PFSK-1 (cell line): ENCODE measurements around the gene CDKN2B. TPM values are rescaled to one million over a fixed set of nuclear protein-coding genes. Genes with fewer than 3 reads are reported as not detected.
A peak's percentile ranks its signal among the peaks of the same experiment; 100 is the strongest.

Source experiments
- FOXP2 ChIP-seq: optimal IDR thresholded peaks from 2 replicates; pipeline ENCODE3; 2011; ENCODE audit warnings: borderline replicate concordance, control low read depth, inconsistent platforms; ENCODE audit not compliant: insufficient read depth; ENCODE audit errors: extremely low read length, extremely low read depth
- POLR2AphosphoS5 ChIP-seq: IDR thresholded peaks from 2 replicates; pipeline ENCODE4 v1.6.1; 2012; ENCODE audit warnings: low read depth, mild to moderate bottlenecking, control low read depth, low read length, moderate library complexity
- REST ChIP-seq, 2 experiments: IDR thresholded peaks; 2 replicates each; pipeline versions ENCODE4 v1.6.1 to v1.8.0; 2011 to 2012; ENCODE audit warnings: low read depth in 2 of 2, low read length in 2 of 2, control low read depth in 1 of 2, inconsistent platforms in 1 of 2, mild to moderate bottlenecking in 1 of 2, moderate library complexity in 1 of 2; ENCODE audit not compliant: insufficient read depth in 1 of 2
- SIN3A ChIP-seq: IDR thresholded peaks from 2 replicates; pipeline ENCODE4 v1.6.1; 2012; ENCODE audit warnings: mild to moderate bottlenecking, low read length, moderate library complexity, borderline replicate concordance; ENCODE audit not compliant: insufficient read depth
- TAF1 ChIP-seq: IDR thresholded peaks from 2 replicates; pipeline ENCODE4 v1.6.1; 2012; ENCODE audit warnings: low read length, control low read depth, borderline replicate concordance; ENCODE audit not compliant: insufficient read depth
- polyA plus RNA-seq: library from polyadenylated mRNA; unstranded; fragments of >200 nt; gene quantifications from one replicate; pipeline ENCODE4 v1.2.1, GENCODE V29; 2012; ENCODE audit warnings: low read depth, missing spikeins; ENCODE audit not compliant: insufficient read length

Gene CDKN2B, protein sequence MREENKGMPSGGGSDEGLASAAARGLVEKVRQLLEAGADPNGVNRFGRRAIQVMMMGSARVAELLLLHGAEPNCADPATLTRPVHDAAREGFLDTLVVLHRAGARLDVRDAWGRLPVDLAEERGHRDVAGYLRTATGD
- 53.0 TPM for polyA plus RNA-seq

GRCh38 chr9:22008717-22009505 lies at the start of gene CDKN2B:
Gene CDKN2B (minus strand): TSS chr9:22009305. CDS start chr9:22008953, 352 bp downstream.
- TF ChIP-seq FOXP2 (peak; percentile 71), REST (IDR thresholded peaks at IDR 0.05; ENCODE audit: insufficient read depth in 1 of 2, low read depth in 2 of 2, low read length in 2 of 2) (peak; percentile 58; a peak in 2 of 4 replicates), SIN3A (peak; percentile 92), TAF1 (peak; percentile 88; the same call in 1 of the 2 replicates), POLR2AphosphoS5 (peak; percentile 87)

DNA sequence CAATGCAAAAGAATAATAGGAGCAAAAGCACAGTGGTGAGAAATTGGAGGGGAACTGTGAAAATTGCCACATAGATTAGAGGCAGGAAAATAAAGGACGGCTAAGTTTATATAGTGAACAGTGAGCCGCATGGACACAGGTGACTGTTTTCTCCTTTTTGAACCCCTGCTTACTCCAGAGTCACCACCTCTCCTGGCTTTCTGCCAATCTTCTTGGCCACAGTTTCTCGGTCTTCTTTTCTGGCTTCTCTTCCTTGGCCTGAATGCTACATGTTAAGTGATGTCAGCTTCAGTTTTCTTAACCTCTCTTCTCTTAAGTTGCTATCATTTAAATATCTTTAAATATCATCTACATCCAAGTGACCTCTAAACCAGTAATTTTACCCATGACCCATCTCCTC lies 47.3 kb upstream of the CDKN2B start:
- no peak for TF ChIP-seq REST (IDR thresholded peaks at IDR 0.05; ENCODE audit: insufficient read depth in 1 of 2, low read depth in 2 of 2, low read length in 2 of 2)
- no peak for TF ChIP-seq SIN3A
- no peak for TF ChIP-seq TAF1
- TF ChIP-seq POLR2AphosphoS5 = no peak
- TF ChIP-seq FOXP2 = no peak

- no peak for TF ChIP-seq FOXP2
- no peak for TF ChIP-seq TAF1
- TF ChIP-seq SIN3A = no peak
- TF ChIP-seq REST (IDR thresholded peaks at IDR 0.05; ENCODE audit: insufficient read depth in 1 of 2, low read depth in 2 of 2, low read length in 2 of 2) = no peak
- TF ChIP-seq POLR2AphosphoS5 = no peak
Measured at GRCh38 chr9:22055090-22055489, 46.0 kb upstream of the CDKN2B start.

- TF ChIP-seq REST (IDR thresholded peaks at IDR 0.05; ENCODE audit: insufficient read depth in 1 of 2, low read depth in 2 of 2, low read length in 2 of 2) (no peak), TAF1 (no peak), FOXP2 (no peak)
Measured at GRCh38 chr9:22054529-22054928, 45.4 kb upstream of the CDKN2B start.
